Kidney epithelial cell (primary cell): Measurements from ENCODE around the gene CHPF2. TPM values are rescaled to one million over a fixed set of nuclear protein-coding genes. Genes with fewer than 3 reads are reported as not detected.

ENCODE experiments used
- DNase-seq: peaks from one replicate; pipeline ENCODE4 v3.0.0-alpha.2; 2010; ENCODE audit warnings: low read depth
- H3K27me3 ChIP-seq: 2 replicates; pipeline ENCODE4 v1.6.0; 2011; ENCODE audit warnings: low read length; ENCODE audit not compliant: control insufficient read depth, insufficient read depth
- H3K36me3 ChIP-seq: 2 replicates; pipeline ENCODE4 v1.5.1; 2011; ENCODE audit warnings: low read length; ENCODE audit not compliant: control insufficient read depth, insufficient read depth
- H3K4me3 ChIP-seq: 2 replicates; pipeline ENCODE4 v1.5.1; 2011; ENCODE audit warnings: low read depth, mild to moderate bottlenecking, control low read depth, low read length
- total RNA-seq: library from RNA; depleted of rRNA; stranded (reverse); fragments of >200 nt; gene quantifications from 2 replicates; pipeline ENCODE4 v1.2.3, GENCODE V29; 2015
- TF ChIP-seq, protein P1 (sequence below): IDR thresholded peaks from 2 replicates; pipeline ENCODE4 v1.5.1; 2011; ENCODE audit warnings: mild to moderate bottlenecking, moderate library complexity, low read length, control low read depth, inconsistent platforms; ENCODE audit not compliant: insufficient read depth, poor library complexity, severe bottlenecking

The CHPF2 gene
- total RNA-seq, 1 donor from 2014 or later, result 60.0 TPM

- TF ChIP-seq, protein P1, sequence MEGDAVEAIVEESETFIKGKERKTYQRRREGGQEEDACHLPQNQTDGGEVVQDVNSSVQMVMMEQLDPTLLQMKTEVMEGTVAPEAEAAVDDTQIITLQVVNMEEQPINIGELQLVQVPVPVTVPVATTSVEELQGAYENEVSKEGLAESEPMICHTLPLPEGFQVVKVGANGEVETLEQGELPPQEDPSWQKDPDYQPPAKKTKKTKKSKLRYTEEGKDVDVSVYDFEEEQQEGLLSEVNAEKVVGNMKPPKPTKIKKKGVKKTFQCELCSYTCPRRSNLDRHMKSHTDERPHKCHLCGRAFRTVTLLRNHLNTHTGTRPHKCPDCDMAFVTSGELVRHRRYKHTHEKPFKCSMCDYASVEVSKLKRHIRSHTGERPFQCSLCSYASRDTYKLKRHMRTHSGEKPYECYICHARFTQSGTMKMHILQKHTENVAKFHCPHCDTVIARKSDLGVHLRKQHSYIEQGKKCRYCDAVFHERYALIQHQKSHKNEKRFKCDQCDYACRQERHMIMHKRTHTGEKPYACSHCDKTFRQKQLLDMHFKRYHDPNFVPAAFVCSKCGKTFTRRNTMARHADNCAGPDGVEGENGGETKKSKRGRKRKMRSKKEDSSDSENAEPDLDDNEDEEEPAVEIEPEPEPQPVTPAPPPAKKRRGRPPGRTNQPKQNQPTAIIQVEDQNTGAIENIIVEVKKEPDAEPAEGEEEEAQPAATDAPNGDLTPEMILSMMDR, result no peak
- DNase-seq, result no peak
- H3K27me3 ChIP-seq, result peaks cover 47% of the 10 kb centered on the region
- H3K36me3 ChIP-seq, result no peaks in the 10 kb centered on the region
- no peak overlapping the region for H3K4me3 ChIP-seq
Observed at GRCh38 chr7:151195616-151196450, 36.5 kb upstream of the CHPF2 start.

- TF ChIP-seq, protein P1, result no peak
- Histone ChIP-seq H3K4me3 (no peak overlapping the region), H3K27me3 (peaks cover 52% of the 10 kb centered on the region), H3K36me3 (no peaks in the 10 kb centered on the region)
- DNase-seq, result no peak
Observed at GRCh38 chr7:151197932-151198331, 34.4 kb upstream of the CHPF2 start.

DNA sequence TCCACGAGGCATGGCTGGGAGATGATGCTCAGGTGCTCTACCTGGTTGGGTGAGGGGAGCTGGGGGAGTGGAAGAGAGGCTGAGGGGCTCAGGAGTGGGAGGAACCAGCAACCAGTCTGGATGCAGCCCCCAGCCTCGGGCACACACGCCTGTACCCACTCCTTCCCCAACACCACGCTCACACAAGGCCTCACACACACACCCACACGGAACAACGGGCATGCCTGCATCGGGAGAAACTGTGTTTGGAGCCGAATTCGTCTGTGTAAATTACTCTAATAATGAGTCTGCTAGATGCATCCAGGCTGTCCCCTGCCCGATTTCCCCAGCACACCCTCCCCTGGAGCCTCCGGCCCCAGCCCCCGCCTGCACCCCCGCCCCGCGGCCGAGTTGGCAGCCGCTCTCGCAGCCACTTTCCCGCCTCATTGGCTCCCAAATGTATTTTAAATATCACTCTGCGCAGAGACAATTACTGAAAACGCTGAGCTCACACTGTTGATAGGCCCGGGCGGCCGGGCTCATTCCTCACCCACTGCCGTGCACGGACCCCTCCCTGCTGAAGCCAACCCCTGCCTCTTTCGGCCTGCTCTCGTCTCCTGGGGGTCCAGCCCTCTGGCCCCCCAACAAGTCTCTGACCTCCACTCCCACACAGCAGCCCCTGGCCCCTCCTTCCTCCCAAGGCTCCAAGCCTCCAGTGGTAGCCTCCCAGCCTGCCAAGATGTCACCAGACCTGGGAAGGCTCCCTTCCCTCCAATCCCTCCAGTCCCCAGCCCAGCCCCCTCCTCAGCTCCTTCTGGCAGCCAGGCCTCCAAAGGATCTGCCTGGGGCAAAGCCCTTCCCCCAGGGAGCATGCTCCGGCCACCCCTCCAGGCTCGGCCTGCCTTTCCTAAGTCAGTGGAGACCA lies 33.1 kb upstream of the CHPF2 start:
- DNase-seq, result no peak
- no peak overlapping the region for H3K4me3 ChIP-seq
- peaks cover 51% of the 10 kb centered on the region for H3K27me3 ChIP-seq
- TF ChIP-seq, protein P1, result no peak
- H3K36me3 ChIP-seq, result no peaks in the 10 kb centered on the region

DNA sequence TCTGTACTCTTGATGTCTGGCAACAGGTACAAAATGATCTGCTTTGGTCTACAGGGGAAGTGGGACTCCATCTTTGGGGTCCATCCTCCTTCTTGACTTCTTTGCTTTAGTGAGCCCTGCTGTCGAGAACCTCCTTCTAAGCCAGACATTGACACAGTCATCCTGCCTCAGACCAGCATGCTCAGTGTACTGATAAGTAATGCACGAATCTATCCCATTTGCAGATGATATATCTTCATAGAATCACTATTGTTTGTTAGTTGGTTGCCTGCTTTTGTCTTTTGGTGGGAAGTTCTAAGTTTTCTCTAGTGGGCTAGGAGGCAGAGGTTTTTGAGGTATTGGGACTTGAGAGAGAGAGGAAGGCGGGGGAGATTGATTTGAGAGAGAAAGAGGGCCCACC lies 30.9 kb upstream of the CHPF2 start:
- peaks cover 50% of the 10 kb centered on the region for H3K27me3 ChIP-seq
- TF ChIP-seq, protein P1, result no peak
- no peaks in the 10 kb centered on the region for H3K36me3 ChIP-seq

DNA sequence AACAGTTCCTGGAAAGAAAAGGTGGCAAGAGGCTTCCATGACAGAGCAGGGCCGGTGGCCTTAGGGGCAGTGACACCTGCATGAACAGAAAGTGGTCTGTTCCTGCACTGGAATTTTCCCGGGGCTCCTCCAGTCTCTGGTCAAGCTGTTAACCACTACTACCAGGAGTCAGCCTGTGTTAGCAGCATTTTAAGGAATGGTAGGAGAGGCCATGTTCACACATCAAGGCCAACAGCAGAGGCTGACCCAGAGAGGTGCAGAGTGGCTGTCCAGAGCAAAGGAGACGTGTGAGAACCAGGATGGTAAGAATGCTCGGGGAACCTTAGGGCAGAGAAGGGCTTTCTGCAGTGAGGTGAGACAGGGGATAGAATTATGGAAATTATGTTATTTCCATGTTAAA lies 30.5 kb upstream of the CHPF2 start:
- TF ChIP-seq, protein P1, result no peak
- peaks cover 50% of the 10 kb centered on the region for H3K27me3 ChIP-seq
- H3K4me3 ChIP-seq, result no peak overlapping the region
- no peaks in the 10 kb centered on the region for H3K36me3 ChIP-seq
- no peak for DNase-seq

More for the DNA sequence above, 30.9 kb upstream of the CHPF2 start:
- H3K4me3 ChIP-seq, result no peak overlapping the region
- no peak for DNase-seq
